ENCODE data around the gene SBK1.

The SBK1 gene

DNA sequence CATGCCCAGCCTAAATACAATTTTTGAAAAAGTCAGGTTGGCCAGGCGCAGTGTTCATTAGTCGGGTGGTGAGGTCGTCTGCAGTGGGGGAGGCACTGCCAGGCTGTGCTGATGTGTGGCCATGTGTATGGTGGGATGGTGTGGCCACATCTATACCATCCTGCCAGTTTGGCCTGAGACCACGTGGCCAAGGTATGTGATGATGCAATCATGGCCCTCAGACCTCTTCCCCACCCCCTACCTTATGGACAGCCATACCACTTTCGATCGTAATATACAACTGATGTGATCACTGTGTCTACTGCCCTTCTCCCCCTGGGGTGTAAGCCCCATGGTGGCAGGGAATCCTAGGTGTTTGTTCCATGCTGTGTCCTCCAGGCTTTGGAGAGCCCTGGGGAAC lies 23.7 kb downstream of the SBK1 start:
- Histone ChIP-seq H3K9ac (ENCODE audit: insufficient read length, low read depth) (no peak overlapping the region), H3K4me3 (ENCODE audit: insufficient read length, low read depth) (no peak overlapping the region), H3K36me3 (ENCODE audit: insufficient read depth, insufficient read length, low read length) (peaks cover 12% of the 10 kb centered on the region), H3K9me3 (ENCODE audit: insufficient read depth, low read length) (no peaks in the 10 kb centered on the region), H3K4me1 (ENCODE audit: insufficient read depth, insufficient read length) (peaks cover 3% of the 10 kb centered on the region), H3K27me3 (ENCODE audit: insufficient read depth, insufficient read length) (no peaks in the 10 kb centered on the region)
- no peak for DNase-seq (ENCODE audit: low read depth, low spot score)
- TF ChIP-seq SUZ12 (IDR thresholded peaks at IDR 0.05; ENCODE audit: extremely low read depth, insufficient read depth, insufficient read length) (no peak), ZNF274 (IDR thresholded peaks at IDR 0.05; ENCODE audit: low read depth, low read length) (no peak), YY1 (IDR thresholded peaks at IDR 0.05; ENCODE audit: insufficient read depth, insufficient read length) (no peak)

DNA sequence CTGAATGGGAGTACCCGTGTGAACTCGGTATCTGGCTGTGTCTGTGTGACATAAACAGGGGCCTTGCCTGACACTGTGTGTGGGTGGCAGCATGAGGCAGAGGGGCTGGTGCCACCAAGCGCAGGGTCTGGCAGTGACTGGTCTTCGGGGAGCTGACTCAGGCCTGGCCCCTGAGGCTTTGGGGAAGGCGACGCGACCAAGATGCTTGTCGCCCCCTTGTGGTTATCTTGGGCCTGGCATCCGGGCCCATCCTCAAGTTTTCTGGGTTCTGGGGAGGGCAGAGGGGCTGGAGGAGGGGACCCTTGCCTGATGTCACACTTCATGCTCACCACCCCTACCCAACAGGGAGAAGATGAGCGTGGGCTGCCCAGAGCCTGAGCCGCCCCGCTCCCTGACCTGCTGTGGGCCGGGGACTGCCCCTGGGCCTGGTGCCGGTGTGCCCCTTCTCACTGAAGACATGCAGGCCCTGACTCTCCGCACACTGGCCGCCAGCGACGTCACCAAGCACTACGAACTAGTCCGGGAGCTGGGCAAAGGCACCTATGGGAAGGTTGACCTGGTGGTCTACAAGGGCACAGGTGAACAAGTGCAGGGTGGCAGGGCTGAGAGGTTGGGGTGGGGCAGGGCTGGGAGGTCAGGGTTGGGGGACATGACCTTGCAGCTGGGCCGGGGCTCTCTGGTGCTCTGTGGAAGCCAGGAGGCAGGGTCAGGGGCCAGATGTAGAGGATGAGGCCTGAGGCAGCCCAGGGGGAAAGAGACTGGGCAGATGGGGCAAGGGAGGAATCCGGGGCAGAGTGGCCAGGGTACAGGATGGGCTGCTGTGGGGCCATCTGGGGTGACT lies 24.9 kb downstream of the SBK1 start:
- Histone ChIP-seq H3K4me3 (ENCODE audit: insufficient read length, low read depth) (no peak overlapping the region), H3K36me3 (ENCODE audit: insufficient read depth, insufficient read length, low read length) (peaks cover 12% of the 10 kb centered on the region), H3K4me1 (ENCODE audit: insufficient read depth, insufficient read length) (peaks cover 6% of the 10 kb centered on the region), H3K27me3 (ENCODE audit: insufficient read depth, insufficient read length) (no peaks in the 10 kb centered on the region), H3K9ac (ENCODE audit: insufficient read length, low read depth) (peak overlapping the region; percentile 24), H3K9me3 (ENCODE audit: insufficient read depth, low read length) (no peaks in the 10 kb centered on the region)
- no peak for DNase-seq (ENCODE audit: low read depth, low spot score)
- TF ChIP-seq ZNF274 (IDR thresholded peaks at IDR 0.05; ENCODE audit: low read depth, low read length) (no peak), SUZ12 (IDR thresholded peaks at IDR 0.05; ENCODE audit: extremely low read depth, insufficient read depth, insufficient read length) (no peak), YY1 (IDR thresholded peaks at IDR 0.05; ENCODE audit: insufficient read depth, insufficient read length) (no peak)

GRCh38 chr16:28318042-28318744 lies 25.9 kb downstream of the SBK1 start:
- Histone ChIP-seq H3K4me1 (ENCODE audit: insufficient read depth, insufficient read length) (peaks cover 6% of the 10 kb centered on the region), H3K36me3 (ENCODE audit: insufficient read depth, insufficient read length, low read length) (peaks cover 12% of the 10 kb centered on the region), H3K27me3 (ENCODE audit: insufficient read depth, insufficient read length) (no peaks in the 10 kb centered on the region), H3K9ac (ENCODE audit: insufficient read length, low read depth) (peak overlapping the region; percentile 24), H3K9me3 (ENCODE audit: insufficient read depth, low read length) (no peaks in the 10 kb centered on the region), H3K4me3 (ENCODE audit: insufficient read length, low read depth) (no peak overlapping the region)
- DNase-seq (ENCODE audit: low read depth, low spot score), result no peak
- no peak for TF ChIP-seq YY1 (IDR thresholded peaks at IDR 0.05; ENCODE audit: insufficient read depth, insufficient read length)
- TF ChIP-seq ZNF274 (IDR thresholded peaks at IDR 0.05; ENCODE audit: low read depth, low read length), result no peak
- TF ChIP-seq SUZ12 (IDR thresholded peaks at IDR 0.05; ENCODE audit: extremely low read depth, insufficient read depth, insufficient read length), result no peak

DNA sequence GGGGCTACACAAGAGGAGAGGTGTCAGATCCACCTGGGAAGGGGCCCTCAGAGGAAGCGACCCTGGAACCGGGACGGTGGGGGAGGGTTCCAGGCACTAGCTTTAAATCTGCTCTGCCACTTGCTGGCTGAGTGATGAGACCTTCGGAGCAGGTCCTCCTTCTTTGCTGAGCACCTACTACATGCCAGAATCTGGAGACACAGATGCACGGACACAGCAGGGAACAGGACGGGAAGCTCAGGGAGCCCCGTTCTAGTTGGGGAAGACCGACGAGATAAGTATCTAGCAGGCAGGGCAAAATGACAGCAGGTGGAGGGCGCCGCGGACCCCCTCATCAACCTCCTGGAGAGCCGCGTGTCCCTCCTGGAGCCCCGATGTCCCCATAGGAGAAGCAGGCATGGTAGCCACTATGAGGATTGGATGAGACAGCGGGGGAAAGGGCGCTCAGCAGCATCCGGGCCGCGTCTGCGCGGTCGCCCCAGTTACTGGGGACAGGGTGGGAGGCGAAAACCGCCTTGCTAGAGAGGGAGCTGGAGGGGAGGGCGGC lies 27.2 kb downstream of the SBK1 start:
- Histone ChIP-seq H3K4me1 (ENCODE audit: insufficient read depth, insufficient read length) (peaks cover 10% of the 10 kb centered on the region), H3K9me3 (ENCODE audit: insufficient read depth, low read length) (no peaks in the 10 kb centered on the region), H3K36me3 (ENCODE audit: insufficient read depth, insufficient read length, low read length) (peaks cover 12% of the 10 kb centered on the region), H3K9ac (ENCODE audit: insufficient read length, low read depth) (peak overlapping the region; percentile 13), H3K4me3 (ENCODE audit: insufficient read length, low read depth) (no peak overlapping the region), H3K27me3 (ENCODE audit: insufficient read depth, insufficient read length) (no peaks in the 10 kb centered on the region)
- TF ChIP-seq YY1 (IDR thresholded peaks at IDR 0.05; ENCODE audit: insufficient read depth, insufficient read length), result no peak
- TF ChIP-seq SUZ12 (IDR thresholded peaks at IDR 0.05; ENCODE audit: extremely low read depth, insufficient read depth, insufficient read length), result no peak
- TF ChIP-seq ZNF274 (IDR thresholded peaks at IDR 0.05; ENCODE audit: low read depth, low read length), result no peak
- DNase-seq (ENCODE audit: low read depth, low spot score), result no peak

- TF ChIP-seq ZNF274 (IDR thresholded peaks at IDR 0.05; ENCODE audit: low read depth, low read length), result no peak
- no peak for TF ChIP-seq YY1 (IDR thresholded peaks at IDR 0.05; ENCODE audit: insufficient read depth, insufficient read length)
- TF ChIP-seq SUZ12 (IDR thresholded peaks at IDR 0.05; ENCODE audit: extremely low read depth, insufficient read depth, insufficient read length), result no peak
- peaks cover 12% of the 10 kb centered on the region for H3K36me3 ChIP-seq (ENCODE audit: insufficient read depth, insufficient read length, low read length)
- H3K4me3 ChIP-seq (ENCODE audit: insufficient read length, low read depth), result no peak overlapping the region
- H3K27me3 ChIP-seq (ENCODE audit: insufficient read depth, insufficient read length), result no peaks in the 10 kb centered on the region
- H3K9me3 ChIP-seq (ENCODE audit: insufficient read depth, low read length), result no peaks in the 10 kb centered on the region
- no peak overlapping the region for H3K9ac ChIP-seq (ENCODE audit: insufficient read length, low read depth)
- no peak for DNase-seq (ENCODE audit: low read depth, low spot score)
- peaks cover 11% of the 10 kb centered on the region for H3K4me1 ChIP-seq (ENCODE audit: insufficient read depth, insufficient read length)
These were observed 27.8 kb downstream of the SBK1 start for GRCh38 chr16:28320023-28320561.

- Histone ChIP-seq H3K9ac (ENCODE audit: insufficient read length, low read depth) (no peak overlapping the region), H3K9me3 (ENCODE audit: insufficient read depth, low read length) (no peaks in the 10 kb centered on the region), H3K27me3 (ENCODE audit: insufficient read depth, insufficient read length) (no peaks in the 10 kb centered on the region), H3K4me3 (ENCODE audit: insufficient read length, low read depth) (no peak overlapping the region), H3K36me3 (ENCODE audit: insufficient read depth, insufficient read length, low read length) (peaks cover 12% of the 10 kb centered on the region), H3K4me1 (ENCODE audit: insufficient read depth, insufficient read length) (peaks cover 15% of the 10 kb centered on the region)
- DNase-seq (ENCODE audit: low read depth, low spot score), result no peak
- TF ChIP-seq ZNF274 (IDR thresholded peaks at IDR 0.05; ENCODE audit: low read depth, low read length) (no peak), YY1 (IDR thresholded peaks at IDR 0.05; ENCODE audit: insufficient read depth, insufficient read length) (no peak), SUZ12 (IDR thresholded peaks at IDR 0.05; ENCODE audit: extremely low read depth, insufficient read depth, insufficient read length) (no peak)
These were observed 28.4 kb downstream of the SBK1 start for GRCh38 chr16:28320741-28321140.

All from NT2/D1 (cell line).